Astrocyte (in vitro differentiated cells and primary cell): ENCODE results near the gene PPRC1.

Experiments used
- EZH2 ChIP-seq: IDR thresholded peaks from 2 replicates; pipeline ENCODE4 v1.6.1; 2012; ENCODE audit warnings: mild to moderate bottlenecking, low read length, inconsistent platforms; ENCODE audit not compliant: insufficient read depth
- TF ChIP-seq, protein P1 (sequence below): IDR thresholded peaks from 2 replicates; pipeline ENCODE4 v1.5.1; 2011; ENCODE audit warnings: low read depth, mild to moderate bottlenecking, inconsistent platforms, low read length, moderate library complexity; ENCODE audit not compliant: insufficient read depth

DNA sequence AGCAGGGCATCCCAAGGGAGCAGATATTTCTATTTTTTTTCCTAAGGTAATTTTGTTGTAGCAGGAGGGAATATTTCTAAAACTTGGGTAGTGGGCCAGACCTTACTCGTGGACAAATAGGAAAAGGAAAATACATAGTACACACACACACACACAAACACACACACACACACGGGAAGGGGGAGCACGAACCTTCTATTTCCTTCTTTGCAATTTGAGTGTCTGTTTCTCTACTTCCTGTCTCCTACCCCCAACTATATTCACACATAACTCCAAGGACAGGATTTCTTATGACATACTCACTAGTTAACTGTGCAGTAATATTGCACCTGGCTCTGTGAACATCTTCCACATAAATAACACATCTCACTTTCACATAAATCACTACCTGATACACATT is 17.1 kb upstream of the PPRC1 start:
- TF ChIP-seq, protein P1, sequence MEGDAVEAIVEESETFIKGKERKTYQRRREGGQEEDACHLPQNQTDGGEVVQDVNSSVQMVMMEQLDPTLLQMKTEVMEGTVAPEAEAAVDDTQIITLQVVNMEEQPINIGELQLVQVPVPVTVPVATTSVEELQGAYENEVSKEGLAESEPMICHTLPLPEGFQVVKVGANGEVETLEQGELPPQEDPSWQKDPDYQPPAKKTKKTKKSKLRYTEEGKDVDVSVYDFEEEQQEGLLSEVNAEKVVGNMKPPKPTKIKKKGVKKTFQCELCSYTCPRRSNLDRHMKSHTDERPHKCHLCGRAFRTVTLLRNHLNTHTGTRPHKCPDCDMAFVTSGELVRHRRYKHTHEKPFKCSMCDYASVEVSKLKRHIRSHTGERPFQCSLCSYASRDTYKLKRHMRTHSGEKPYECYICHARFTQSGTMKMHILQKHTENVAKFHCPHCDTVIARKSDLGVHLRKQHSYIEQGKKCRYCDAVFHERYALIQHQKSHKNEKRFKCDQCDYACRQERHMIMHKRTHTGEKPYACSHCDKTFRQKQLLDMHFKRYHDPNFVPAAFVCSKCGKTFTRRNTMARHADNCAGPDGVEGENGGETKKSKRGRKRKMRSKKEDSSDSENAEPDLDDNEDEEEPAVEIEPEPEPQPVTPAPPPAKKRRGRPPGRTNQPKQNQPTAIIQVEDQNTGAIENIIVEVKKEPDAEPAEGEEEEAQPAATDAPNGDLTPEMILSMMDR = no peak
- no peak for TF ChIP-seq EZH2
